Astrocyte of the spinal cord (primary cell): Measurements from ENCODE around the gene GJB4.

ENCODE experiments used
- DNase-seq: peaks from one replicate; pipeline ENCODE4 v3.0.0; 2011; ENCODE audit warnings: low read depth, low spot score
- H3K4me3 ChIP-seq: 2 replicates; pipeline ENCODE4 v1.5.1; 2011; ENCODE audit warnings: low read depth, mild to moderate bottlenecking, low read length, moderate library complexity
- in situ Hi-C: cut with HindIII; loops from 2 replicates; pipeline ENCODE4 v1.10.0; 2017; ENCODE audit warnings: low sequenced_read_pairs
- TF ChIP-seq, protein P1 (sequence below): IDR thresholded peaks from 2 replicates; pipeline ENCODE4 v1.5.1; 2012; ENCODE audit warnings: low read depth, mild to moderate bottlenecking, low read length, inconsistent platforms

GJB4 gene

DNA sequence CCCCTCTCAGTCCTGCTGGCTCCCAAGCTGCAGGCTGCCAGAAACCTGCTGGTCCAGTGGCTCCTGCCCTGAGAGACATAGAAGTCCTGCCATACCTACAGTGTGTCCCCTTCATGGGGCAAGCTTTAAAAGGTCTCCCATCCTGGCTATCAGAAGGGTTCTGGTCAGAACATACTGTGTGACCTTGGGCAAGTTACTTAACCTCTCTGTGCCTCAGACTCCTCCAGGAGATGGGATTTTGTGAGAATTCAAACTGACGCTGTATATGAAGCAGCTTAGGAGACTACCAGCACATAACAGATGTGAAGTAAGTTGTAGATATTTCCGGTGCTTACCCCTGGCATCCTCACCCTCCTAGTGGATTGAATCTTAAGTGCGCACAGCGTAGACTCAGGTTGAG lies 13.4 kb upstream of the GJB4 start:
- no peak for DNase-seq
- TF ChIP-seq, protein P1, sequence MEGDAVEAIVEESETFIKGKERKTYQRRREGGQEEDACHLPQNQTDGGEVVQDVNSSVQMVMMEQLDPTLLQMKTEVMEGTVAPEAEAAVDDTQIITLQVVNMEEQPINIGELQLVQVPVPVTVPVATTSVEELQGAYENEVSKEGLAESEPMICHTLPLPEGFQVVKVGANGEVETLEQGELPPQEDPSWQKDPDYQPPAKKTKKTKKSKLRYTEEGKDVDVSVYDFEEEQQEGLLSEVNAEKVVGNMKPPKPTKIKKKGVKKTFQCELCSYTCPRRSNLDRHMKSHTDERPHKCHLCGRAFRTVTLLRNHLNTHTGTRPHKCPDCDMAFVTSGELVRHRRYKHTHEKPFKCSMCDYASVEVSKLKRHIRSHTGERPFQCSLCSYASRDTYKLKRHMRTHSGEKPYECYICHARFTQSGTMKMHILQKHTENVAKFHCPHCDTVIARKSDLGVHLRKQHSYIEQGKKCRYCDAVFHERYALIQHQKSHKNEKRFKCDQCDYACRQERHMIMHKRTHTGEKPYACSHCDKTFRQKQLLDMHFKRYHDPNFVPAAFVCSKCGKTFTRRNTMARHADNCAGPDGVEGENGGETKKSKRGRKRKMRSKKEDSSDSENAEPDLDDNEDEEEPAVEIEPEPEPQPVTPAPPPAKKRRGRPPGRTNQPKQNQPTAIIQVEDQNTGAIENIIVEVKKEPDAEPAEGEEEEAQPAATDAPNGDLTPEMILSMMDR = no peak
- H3K4me3 ChIP-seq = no peak overlapping the region
- in situ Hi-C loops = no loop called here

DNA sequence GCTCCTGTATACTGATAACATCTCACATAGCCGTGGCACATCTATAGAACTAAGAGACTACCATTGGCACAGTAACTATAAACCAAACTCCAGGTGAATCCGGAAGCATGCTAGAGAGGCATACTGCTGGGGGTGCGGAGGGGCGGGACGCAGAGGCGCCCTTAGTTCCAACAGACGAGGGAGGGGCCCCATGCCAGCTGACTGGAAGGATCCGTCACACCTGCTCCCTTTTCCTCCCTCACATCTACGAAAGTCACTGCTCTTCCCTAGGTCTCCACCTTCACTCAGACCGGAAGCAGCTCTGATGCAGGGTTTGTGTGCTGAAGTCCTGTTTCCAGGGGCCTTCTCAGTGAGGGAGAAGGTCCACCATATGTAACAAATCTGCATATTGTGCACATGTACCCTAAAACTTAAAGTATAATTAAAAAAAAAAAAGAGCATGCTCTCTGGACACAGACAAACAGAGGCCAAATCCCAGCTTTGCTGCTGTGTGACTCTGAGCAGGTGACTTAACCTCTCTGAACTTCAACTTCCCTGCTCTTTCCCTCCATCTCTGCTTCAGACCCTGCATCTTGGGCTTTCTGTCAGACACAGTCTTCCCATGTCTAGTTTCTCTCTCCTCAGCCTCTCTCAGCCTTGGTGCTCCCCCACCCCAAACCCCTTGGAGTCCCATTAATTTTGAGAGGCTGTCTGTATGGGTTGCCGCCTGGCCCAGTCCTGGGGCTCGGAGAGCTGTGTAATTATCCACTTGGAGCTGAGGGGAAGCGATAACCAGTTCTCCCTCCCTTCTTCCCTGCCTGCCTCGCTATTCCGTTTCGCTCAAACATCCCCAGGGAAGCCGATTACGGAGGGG lies 12.5 kb upstream of the GJB4 start:
- no peak for DNase-seq
- no peak overlapping the region for H3K4me3 ChIP-seq
- in situ Hi-C loops = no loop called here
- TF ChIP-seq, protein P1 = no peak

DNA sequence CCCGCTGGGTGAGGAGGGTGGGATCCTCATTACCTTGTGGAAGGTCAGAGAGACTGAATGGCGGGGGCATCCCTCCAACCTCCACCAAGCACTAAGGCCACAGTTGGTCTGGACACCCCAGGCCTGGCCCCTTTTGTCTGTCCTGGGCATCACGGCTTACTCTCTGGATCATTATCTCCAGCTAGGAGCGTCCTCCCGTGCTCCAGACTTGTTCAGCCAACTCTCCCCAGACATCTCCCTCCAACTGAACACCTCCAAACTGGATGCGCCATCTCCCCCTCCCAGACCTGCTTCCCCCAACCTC lies 11.9 kb upstream of the GJB4 start:
- no peak overlapping the region for H3K4me3 ChIP-seq
- TF ChIP-seq, protein P1 = no peak
- DNase-seq = no peak
- in situ Hi-C loops = no loop called here

DNA sequence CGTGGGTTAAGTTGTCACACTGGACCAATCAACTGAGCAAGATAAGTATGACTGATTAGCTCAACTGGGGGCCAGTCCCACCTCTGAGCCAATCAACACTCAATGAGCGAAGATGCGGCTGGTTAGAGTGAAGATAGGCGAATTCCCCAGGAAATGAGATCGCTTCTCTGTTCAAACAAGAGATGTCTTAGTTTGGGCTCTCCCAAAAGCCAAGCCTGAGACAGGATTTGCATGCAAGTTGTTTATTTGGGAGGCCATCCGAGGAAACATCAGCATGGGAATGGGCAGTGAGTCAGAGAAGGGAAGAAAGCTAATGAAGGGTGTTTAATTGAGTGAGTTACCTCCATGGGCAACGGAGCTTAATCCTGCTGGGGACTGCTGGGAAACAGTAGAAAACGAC lies 9.5 kb upstream of the GJB4 start:
- no peak overlapping the region for H3K4me3 ChIP-seq
- TF ChIP-seq, protein P1 = no peak
- in situ Hi-C loops = no loop called here
- DNase-seq = no peak

DNA sequence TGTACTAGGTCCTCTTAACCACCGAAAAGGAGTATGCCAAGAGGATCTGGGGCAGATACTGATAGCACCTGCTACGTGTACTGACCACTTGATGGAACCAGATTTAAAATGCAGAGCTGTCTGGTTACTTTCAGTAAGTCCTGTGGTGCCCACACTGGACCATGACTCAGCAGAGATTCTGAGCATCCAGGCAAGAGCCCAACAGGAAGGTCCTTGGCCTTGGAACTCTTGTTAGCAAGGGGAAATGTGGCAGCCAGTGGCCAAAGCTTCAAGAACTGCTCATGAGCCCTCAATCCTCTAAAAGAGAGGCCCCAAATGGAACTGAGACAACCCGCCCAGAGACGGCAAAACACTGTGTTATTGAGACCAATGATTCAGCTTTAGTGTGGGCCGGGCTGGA lies 8.9 kb upstream of the GJB4 start:
- in situ Hi-C loops = no loop called here
- DNase-seq = no peak
- H3K4me3 ChIP-seq = no peak overlapping the region
- TF ChIP-seq, protein P1 = no peak

DNA sequence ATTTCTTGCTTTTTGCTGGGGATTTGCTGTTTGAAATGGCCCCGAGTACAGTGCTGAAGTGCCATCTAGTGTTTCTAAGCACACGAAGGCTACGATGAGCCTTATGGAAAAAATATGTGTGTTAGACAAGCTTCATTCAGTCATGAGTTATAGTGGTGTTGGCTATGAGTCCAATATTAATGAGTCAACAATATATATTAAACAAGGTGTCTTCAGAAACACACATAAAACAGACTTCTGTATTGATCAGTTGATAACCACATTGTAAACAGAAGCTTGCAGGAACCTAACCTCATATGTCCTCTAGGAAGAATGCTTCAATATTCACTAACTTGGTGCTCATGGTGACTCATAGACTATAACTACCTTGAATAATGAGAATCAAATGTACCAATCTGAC lies 6.4 kb upstream of the GJB4 start:
- in situ Hi-C loops = no loop called here
- no peak overlapping the region for H3K4me3 ChIP-seq
- no peak for DNase-seq
- TF ChIP-seq, protein P1 = no peak
